ENCODE measurements around the gene B3GAT1.

The B3GAT1 gene

DNA sequence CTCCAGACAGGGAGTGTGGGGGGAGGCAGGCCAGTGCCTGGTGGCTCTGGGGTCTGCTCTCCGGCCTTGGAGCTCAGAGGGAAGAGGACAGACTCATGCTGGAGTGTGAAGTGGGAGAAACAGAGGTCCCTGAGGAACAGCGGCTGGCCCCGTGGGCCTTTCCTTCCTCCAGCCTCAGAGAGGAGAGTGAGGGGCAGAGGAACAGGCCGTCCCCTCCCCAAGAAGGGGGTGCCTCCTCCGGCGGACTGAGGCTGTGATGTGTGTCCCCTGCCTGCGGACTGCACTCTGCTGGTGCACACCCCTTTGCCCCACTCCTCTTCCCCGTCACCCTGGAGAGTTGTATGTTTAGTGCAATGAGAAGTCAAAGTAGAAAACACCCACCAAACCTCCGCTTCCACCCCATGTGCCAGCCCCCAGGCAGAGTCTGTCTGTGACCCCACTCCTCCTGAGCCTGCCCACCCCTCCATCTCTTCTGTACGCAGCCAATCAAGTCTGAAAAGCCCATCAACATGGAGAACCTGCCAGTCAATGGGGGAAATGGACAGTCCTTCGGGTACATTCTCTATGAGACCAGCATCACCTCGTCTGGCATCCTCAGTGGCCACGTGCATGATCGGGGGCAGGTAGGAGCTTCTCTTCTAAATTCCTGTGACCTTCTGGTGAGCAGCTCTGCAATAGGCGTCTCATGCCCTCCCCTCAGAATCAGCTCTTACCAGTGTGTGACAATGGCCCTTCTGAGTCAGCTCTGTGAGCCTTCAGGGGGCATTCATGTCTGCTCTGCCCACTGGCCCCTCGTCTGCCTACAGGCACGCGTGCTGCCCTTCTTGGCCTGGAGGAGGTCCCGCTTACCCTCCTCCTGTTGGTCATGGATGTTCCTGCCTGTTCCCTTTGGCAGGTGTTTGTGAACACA, 41.3 kb downstream of the B3GAT1 start:
- no peak for DNase-seq

DNA sequence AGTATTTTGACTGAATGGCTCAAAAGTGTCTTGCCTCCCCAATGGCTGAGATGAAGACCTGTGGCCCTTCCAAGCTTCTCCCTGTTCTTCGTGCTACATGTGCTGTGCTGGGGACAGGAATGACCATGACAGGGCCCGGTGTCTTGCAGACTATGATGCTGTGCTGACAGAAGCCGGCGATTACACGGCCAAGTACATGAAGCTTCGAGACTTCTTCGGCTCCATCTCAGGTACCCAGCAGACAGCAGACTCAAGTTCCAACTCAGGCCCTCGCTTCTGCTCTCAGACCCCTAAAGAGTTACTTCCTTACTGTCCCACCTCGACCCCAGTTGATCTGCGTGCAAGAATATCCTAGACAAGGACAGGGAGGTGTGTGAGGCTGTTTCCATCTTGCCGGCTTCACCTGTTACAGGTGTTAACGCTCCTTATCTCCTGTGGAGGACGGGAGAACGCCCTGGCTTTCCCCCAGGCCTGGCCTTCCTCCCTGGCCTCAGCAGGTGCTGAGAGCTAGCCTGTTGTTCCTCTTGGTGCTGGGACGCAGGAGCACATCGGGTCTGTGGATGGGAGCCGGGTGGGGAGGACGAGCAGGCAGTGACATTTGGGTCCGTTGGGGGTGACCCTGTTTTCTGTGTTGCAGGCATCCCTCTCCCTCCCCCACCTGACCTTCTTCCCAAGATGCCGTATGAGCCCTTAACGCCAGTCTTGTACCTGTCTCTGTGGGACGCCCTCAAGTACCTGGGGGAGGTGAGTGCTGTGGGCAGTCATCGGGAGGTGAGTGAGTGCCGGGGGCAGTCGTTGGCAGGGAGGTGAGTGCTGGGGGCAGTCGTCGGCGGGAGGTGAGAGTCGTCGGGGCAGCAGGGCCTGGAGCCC, 42.2 kb downstream of the B3GAT1 start:
- no peak for DNase-seq

DNA sequence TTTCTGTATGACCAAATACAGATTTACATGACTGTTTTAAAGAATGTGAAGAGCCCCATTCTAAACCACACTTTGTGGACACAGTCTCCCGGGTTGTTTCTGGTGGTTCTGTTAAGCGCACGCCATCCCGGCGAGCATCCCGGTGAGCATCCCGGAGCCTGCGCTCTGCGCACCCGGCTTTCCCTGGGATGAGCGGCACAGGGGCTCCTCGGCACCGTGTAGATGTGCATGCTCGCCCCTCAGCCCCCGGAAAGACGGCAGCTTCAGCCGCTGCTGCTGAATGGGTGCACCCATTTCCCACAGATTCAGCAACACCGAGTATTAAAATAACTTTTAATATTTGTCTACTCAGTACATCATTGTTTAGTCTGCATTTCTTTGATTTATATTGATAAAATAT, 44.3 kb downstream of the B3GAT1 start:
- DNase-seq: no peak

DNA sequence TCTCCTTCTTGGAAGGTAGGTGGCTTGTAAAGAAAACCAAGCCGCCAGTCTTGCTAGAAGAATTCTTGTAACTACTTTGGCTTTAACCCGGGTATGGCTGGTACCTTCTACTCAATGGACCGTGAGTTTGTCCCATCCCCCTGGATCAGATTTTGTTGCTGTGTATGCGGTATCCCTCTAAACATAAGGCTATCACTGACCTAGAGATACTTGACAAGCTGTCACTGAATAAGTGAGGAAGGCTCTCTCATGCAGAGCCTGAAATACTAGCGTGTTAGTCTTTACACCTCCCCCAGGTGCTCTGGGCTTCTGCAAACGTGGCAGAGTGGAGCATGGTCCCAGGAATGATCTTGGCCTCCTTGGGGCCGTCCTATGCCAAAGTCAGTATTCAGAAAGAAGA, 45.8 kb downstream of the B3GAT1 start:
- DNase-seq: no peak

DNA sequence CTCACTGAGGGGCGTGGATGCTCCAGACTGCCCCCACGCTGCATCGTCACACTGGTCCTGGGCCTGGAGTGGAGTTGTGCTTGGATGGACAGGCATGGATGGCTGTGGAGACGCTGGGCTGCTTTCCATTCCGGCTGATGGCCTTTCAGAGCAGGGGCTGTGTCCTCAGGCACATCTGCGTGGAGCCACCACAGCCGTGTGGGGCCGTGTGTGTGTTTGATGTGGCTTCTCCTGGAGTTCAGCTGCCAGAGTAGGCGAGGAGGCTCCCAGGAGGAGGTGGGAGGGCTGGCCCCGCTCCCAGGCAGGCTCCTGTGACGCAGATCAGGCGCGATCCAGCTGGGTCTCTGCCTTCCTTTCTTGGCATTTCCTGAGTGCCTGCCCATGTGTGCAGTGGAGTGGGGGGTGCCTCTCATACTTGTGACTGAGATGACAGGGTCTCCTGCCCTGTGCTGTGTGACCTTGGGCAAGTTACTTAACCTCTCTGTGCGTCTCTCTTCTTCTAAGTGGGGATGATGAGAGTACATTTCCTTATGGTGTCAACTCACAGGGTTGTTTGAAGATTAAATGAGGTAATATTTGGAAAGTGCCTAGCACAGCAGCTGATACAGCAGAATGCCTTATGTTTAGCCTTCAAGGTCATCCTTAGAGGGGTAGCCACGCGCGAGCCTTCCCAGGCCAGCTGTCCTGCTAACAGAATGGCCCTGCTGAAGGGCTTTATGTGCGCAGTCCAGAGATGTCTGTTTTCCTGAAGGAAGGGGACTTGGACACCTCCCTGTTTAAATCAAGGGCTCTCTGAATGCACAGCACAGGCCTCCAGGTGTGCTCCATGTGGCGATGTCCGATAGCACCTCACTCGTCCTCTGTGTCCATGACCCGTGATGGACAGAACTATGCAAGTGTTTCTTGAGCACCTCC, 46.8 kb downstream of the B3GAT1 start:
- DNase-seq: no peak

- DNase-seq: no peak
Measured at GRCh38 chr11:134364261-134364660, 47.8 kb downstream of the B3GAT1 start.

GRCh38 chr11:134363592-134363991, 48.5 kb downstream of the B3GAT1 start:
- no peak for DNase-seq

DNA sequence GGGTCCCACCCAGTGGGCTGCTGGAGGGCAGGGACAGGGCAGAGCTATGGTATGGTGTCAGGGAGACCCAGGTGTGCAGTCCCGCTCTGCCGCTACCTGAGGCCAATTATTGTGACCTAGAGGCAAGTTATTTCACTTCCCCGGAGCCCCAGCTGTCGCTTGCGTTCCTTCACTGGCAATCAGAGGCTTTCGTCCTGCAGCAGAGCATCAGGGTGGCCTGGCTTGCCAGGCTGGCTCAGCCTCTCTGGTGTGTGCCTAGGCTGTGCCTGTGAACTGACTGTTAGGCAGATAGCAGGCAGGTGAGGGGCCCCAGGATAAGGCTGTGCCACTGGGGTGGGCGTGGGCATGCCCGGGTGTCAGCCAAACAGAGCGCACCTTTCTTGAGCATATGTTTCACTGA, 48.9 kb downstream of the B3GAT1 start:
- DNase-seq: no peak

DNA sequence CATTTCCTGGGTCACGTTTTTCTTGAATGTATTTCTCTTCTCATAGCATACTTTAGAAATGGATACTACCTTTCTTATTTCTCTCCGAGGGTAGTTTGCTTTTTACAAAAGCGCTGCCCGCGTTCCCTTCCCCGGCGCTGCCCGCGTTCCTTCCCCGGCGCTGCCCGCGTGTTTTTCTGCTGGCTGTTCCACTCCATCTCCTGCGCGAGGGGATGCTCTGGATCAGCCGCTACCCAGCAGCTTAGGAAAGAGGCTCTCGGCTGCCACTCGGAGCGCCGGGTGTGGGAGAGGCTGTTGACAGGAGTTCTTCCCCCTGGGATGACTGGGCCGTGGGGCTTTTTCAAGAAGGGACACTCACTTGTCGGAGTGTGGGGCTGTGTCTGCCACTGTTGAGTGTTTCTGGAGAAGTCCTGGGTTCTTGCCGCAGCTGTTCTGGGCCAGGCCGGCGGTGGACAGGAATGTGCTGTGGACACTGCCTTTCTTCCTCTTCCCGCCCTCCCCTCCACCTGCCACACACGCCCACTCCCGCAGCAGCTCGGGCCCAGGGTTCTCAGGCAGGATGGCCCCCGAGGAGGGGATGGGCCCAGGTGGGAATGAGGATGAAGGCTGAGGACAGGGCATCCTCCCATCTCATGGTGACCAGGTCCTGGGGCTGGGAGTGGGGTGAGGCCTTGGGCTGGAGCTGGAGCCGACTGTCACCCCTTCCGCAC, 49.7 kb downstream of the B3GAT1 start:
- DNase-seq: no peak

- DNase-seq: no peak
Measured at GRCh38 chr11:134361661-134362060, 50.4 kb downstream of the B3GAT1 start.

- peak; percentile 65 to 81 (median 71) for DNase-seq
Measured at GRCh38 chr11:134360050-134360835, 51.8 kb downstream of the B3GAT1 start.

DNA sequence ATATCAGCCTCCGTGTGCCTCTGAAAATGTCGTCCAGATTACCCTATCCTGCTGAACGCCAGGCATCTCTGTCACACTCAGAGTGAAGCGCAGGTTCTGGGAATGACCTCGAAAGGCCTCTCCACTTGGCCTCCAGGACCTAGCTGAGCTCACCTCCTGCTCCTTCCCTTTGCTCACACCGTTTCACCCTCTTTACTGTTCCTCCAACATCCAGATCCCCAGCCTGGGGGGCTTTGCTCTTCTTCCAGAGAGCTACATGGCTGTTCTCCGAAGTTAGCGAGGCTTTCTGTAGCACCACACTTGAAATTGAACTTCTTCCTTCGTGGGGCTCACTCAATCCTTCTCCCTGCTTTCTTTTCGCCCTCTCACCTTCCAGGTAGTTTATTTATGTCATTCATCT, 52.4 kb downstream of the B3GAT1 start:
- no peak for DNase-seq

DNA sequence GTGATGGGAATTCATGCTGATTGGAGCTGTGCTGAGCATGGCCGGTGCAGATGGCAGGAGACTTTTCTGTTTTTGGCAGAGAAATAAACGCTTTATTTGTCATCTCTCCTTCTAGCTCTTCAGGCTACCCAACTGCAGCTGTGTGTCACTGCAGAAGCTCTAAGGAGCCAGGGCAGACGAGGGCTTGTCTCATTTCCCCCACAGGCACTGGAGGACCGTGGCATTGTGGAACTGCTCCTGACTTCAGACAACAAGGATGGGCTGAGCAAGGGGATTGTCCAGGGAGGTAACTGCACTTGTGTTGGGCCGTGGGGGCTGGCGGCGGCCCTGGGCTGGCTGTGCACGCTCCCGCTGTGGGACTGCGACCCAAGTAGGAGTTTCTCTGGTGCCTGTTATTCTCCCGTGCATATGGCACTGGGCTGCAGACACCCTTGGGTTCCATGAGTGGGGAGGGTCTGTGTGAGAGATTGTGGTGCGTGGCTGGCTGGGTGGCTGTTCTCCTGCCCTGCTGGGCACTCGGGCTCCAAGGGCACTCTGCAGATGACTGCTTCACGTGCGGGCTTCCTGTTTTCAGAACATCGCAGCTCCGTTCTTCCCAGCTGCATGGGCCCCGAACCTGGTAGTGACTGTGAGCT, 53.1 kb downstream of the B3GAT1 start:
- DNase-seq: no peak

DNA sequence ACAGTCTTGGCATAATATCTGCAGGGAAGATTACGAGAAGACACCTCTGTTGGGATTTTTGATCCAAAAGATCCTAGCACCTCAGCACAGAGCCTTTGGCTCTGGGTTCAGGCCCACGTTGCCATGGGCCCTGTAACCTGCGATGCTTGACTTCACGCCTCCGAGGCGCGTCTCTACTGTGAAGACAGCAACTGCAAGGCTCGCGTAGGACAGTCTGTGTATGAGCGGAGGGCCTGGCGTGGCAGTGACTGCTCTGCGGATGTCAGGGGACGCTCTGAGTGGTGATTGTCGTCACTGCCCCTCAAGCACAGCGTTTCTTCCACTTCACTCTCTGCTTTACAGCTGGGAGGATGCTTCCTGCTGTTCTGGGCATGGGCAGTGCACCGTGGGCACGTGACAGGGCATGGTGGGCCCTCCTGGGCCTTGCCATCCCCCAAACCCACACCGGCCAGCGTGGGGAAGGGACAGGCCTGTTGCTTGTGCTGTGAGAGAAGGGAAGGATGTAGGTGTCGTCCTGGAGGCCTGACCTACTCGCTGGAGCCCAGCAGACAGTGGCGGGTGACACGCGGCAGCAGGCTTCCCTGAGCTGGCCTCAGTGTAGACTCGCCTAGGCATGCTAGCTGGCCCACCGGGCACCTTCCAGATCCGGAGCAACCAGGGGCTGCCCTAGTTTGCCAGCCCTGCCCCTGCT, 53.7 kb downstream of the B3GAT1 start:
- no peak for DNase-seq

GRCh38 chr11:134357545-134357839, 54.5 kb downstream of the B3GAT1 start:
- DNase-seq: no peak

- DNase-seq: no peak
Measured at GRCh38 chr11:134356656-134357544, 55.1 kb downstream of the B3GAT1 start.

- no peak for DNase-seq
Measured at GRCh38 chr11:134355656-134356055, 56.4 kb downstream of the B3GAT1 start.

DNA sequence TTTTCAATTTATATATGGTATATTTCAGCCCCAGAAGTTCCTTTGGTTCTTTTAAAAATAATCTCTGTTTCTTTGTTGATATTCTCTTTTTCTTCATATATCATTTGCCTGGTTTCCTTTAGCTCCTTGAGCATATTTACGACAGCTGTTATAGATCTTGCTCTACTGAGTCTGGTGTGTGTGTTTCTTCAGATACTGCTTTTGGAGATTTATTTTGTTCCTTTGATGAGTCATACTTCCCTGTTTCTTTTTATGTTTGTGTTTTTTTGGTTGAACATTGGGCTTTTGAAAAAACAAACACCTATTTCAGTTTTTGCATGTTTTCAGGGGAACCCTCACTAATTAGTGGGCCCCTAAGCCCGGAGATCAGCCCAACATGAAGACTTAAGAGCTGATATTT, 56.9 kb downstream of the B3GAT1 start:
- DNase-seq: no peak

- no peak for DNase-seq
Measured at GRCh38 chr11:134352111-134352510, 59.9 kb downstream of the B3GAT1 start.

All from suppressor macrophage treated with lipopolysaccharide for 1 hour (primary cell).